GM12873 (cell line): ENCODE results near the gene LSP1.

ENCODE experiments used
- CTCF ChIP-seq: IDR thresholded peaks from 2 replicates; pipeline ENCODE4 v1.5.1; 2012; ENCODE audit warnings: low read depth, mild to moderate bottlenecking, moderate library complexity, low read length, control low read depth; ENCODE audit not compliant: insufficient read depth; ENCODE audit errors: missing control alignments

LSP1 gene

GRCh38 chr11:1933416-1934334 is 80.8 kb downstream of the LSP1 start:
- no peak for TF ChIP-seq CTCF

- no peak for TF ChIP-seq CTCF
Measured at GRCh38 chr11:1934335-1935155, 81.7 kb downstream of the LSP1 start.

DNA sequence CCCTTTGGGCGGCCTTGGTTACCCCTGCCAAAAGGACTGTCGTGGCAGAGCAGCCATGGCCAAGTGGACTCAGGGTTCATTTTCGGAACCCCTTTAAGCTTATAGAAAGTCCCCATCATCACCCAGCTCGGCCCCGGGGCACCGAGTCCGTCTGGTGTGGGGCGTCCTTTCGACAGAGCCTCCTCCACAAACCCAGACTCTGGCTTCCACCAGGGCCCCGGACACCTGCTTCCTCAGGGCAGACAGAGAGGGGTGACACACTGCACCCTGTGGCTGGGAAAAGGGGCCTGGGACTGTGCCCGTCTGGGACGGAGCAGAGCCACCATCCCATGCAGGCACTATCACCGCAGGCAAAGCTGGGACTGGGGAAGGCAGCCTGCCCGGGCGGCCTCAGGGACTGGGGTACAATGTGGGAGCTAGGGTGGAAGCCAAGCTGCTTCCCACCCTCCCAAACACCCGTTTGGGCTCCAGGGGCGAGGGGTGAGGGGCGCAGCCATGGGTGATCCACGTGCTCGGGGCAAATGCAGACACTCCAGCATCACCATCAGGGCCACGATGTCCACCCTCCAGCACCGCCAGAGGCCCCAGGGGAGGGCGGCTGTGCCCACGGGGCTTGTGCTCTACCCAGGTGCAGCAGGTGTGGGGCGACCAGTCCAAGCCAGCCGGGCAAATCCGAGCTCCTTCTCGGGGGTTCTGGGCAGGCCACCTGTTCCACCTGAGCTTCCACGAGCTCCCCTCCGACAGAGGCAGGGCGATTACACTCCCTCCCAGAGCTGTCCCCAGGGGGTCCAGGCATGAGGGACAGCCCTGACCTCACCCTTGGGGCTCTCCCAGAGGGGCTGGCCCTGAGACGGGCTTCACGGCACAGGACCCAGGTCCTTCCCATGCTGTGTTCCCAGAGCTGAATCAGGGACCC is 82.5 kb downstream of the LSP1 start:
- no peak for TF ChIP-seq CTCF

DNA sequence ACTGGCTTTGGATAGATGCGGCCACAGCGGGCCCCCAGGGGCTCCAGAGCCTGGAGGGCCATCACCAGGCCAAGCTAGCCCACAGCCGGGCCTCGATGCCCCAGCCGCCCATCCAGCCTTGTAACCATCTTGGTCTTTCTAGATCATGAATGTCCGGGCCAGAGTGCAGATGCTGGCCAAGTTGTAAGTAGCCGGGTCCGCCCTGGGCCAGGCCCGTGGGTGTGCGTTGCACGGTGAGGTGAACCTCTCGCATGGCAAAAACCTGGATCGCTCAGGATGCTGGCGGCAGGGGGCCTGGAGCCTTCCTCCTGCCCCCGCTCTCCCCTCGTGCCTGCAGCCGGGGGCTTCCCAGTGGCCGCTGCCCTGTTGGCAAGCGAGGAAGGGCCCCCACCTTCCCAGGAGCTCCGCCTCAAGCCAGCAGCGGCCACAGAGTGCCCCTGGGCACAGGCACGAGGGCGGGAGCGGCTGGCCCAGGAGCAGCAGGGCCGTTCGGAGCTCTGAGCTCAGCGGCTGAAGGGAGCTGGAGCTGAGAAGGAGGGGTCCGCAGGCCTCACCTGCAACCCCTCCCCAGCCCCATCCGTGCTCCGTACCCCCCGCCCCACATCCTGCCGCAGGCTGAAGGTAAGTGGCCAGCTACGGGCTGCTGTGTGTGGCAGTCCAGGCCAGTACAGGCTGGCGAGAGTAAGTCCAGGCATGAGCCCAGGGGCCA is 83.3 kb downstream of the LSP1 start:
- no peak for TF ChIP-seq CTCF

DNA sequence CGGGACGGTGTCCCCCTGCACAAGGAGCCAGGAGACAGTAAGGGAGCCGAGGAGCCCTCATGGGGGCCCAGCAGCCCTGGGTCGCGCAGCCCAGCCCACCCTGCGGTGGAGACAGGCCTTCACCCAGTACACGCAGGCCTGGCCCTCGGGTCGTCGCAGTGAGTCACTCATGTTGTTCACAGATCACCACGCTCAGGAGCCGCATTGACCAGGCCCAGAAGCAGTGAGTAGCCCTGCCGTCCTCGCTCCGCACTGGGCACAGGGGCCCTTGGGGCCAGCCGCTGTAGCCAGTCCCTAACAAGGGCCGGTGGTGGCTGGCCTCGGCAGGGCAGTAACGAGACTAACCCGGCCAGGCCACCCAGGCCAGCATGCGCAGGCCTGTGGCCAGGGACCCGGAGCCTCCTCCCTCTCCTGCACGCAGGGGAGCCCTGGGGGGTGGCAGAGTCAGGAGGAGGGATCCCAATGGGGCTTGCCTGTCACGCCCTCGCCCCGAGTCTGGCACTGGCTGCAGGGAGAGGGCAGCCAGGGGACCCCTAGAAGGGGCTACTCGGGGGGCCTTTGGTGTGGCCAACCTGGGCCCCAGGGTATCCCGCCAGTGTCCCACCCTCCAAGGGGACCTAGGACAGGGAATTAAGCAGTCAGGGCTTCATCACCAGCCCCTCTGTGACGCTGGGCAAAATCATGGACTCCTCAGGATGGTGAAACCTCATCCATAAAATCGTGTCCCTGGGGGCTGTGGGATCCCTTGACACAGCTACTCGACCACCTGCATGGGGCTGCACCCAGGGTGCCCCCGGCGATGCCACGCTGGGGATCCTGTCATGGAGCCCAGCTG is 84.1 kb downstream of the LSP1 start:
- no peak for TF ChIP-seq CTCF
